HepG2 (cell line): ENCODE results near the gene CSNK2A1. TPM values are rescaled to one million over a fixed set of nuclear protein-coding genes. Genes with fewer than 3 reads are reported as not detected.

Experiments used
- HDAC6 ChIP-seq: fragments of 200-600 bp; sonication (generic); IDR thresholded peaks from 2 replicates; pipeline ENCODE4 v1.7.0; 2017; ENCODE audit warnings: mild to moderate bottlenecking, antibody characterized with exemption, low read length, low read depth
- MAFG ChIP-seq: sonication (generic); formaldehyde crosslinking; IDR thresholded peaks from 2 replicates; pipeline ENCODE4 v1.5.1; 2020; ENCODE audit warnings: mild to moderate bottlenecking, missing genetic modification reagents
- MATR3 ChIP-seq: sonication (generic); formaldehyde crosslinking; IDR thresholded peaks from 2 replicates; pipeline ENCODE4 v1.4.0; 2020; ENCODE audit warnings: missing genetic modification reagents
- RBM39 ChIP-seq: fragments of 200-400 bp; formaldehyde crosslinking; IDR thresholded peaks from one replicate; pipeline ENCODE4 v1.6.1; 2018; ENCODE audit warnings: antibody characterized with exemption, mild to moderate bottlenecking, low read depth, low read length; ENCODE audit not compliant: poor library complexity, severe bottlenecking
- TBX3 ChIP-seq: fragments of 450-650 bp; IDR thresholded peaks from 2 replicates; pipeline ENCODE4 v1.6.1; 2017; ENCODE audit warnings: antibody characterized with exemption, mild to moderate bottlenecking, inconsistent platforms, borderline replicate concordance
- ZNF17 ChIP-seq: sonication (generic); formaldehyde crosslinking; IDR thresholded peaks from 2 replicates; pipeline ENCODE4 v1.5.0; 2020; ENCODE audit warnings: mild to moderate bottlenecking, missing genetic modification reagents
- ZNF280D ChIP-seq: sonication (generic); formaldehyde crosslinking; IDR thresholded peaks from 2 replicates; pipeline ENCODE4 v1.5.1; 2020; ENCODE audit warnings: mild to moderate bottlenecking, missing genetic modification reagents
- ZNF576 ChIP-seq: sonication (generic); formaldehyde crosslinking; IDR thresholded peaks from 2 replicates; pipeline ENCODE4 v1.4.0; 2020; ENCODE audit warnings: mild to moderate bottlenecking, missing genetic modification reagents
- ZNF616 ChIP-seq: sonication (generic); formaldehyde crosslinking; IDR thresholded peaks from 2 replicates; pipeline ENCODE4 v1.5.0; 2020; ENCODE audit warnings: low read depth, mild to moderate bottlenecking, missing genetic modification reagents
- ZNF704 ChIP-seq: sonication (generic); formaldehyde crosslinking; IDR thresholded peaks from 2 replicates; pipeline ENCODE4 v1.8.1; 2023; ENCODE audit warnings: mild to moderate bottlenecking, inconsistent platforms, moderate library complexity, missing genetic modification reagents, borderline replicate concordance
- ZNF850 ChIP-seq: sonication (generic); formaldehyde crosslinking; conservative IDR thresholded peaks from 2 replicates; pipeline ENCODE4 v1.9.0; 2021; ENCODE audit warnings: mild to moderate bottlenecking, missing genetic modification reagents
- polyA plus RNA-seq, 8 experiments: library from polyadenylated mRNA; depleted of rRNA in 3 of 8; stranded (reverse) in 7 of 8; unstranded in 1 of 8; fragments of >200 nt; fragmentation: Illumina TruSeq in 4 of 8; extraction: Trizol in 4 of 8; gene quantifications; 2 replicates each; pipeline versions ENCODE4 v1.2.1 to v1.2.3, GENCODE V29; 2011 to 2016; ENCODE audit warnings: low read depth in 4 of 8, missing spikeins in 1 of 8, mixed read lengths in 1 of 8; ENCODE audit not compliant: insufficient read depth in 1 of 8
- total RNA-seq, 5 experiments: library from RNA; depleted of rRNA; stranded (reverse); fragments of >200 nt; fragmentation: Illumina TruSeq; extraction: Trizol; gene quantifications; 2 replicates each; pipeline ENCODE4 v1.2.3, GENCODE V29; 2016; ENCODE audit warnings: low read depth in 1 of 5
- TF ChIP-seq, protein P1 (sequence below): sonication (generic); formaldehyde crosslinking; IDR thresholded peaks from 2 replicates; pipeline ENCODE4 v1.4.0; 2020; ENCODE audit warnings: missing genetic modification reagents
- TF ChIP-seq, protein P2 (sequence below): sonication (generic); formaldehyde crosslinking; IDR thresholded peaks from 2 replicates; pipeline ENCODE4 v1.5.0; 2020; ENCODE audit warnings: mild to moderate bottlenecking, missing genetic modification reagents
- TF ChIP-seq, protein P3 (sequence below): sonication (generic); formaldehyde crosslinking; IDR thresholded peaks from 2 replicates; pipeline ENCODE4 v1.5.1; 2020; ENCODE audit warnings: mild to moderate bottlenecking, missing genetic modification reagents, borderline replicate concordance

The CSNK2A1 gene
- total and polyA plus RNA-seq, 2 of the 13 experiments (the other 11 are each of a cell fraction or from before 2014, with no cell fraction given) = 153 to 231 TPM

GRCh38 chr20:544153-544725 is 649 bp upstream of the CSNK2A1 start (continued):
- peak; percentile 79; the same call in 1 of the 2 replicates for TF ChIP-seq ZNF850 (CRISPR knock-in tag)
- TF ChIP-seq, protein P1, sequence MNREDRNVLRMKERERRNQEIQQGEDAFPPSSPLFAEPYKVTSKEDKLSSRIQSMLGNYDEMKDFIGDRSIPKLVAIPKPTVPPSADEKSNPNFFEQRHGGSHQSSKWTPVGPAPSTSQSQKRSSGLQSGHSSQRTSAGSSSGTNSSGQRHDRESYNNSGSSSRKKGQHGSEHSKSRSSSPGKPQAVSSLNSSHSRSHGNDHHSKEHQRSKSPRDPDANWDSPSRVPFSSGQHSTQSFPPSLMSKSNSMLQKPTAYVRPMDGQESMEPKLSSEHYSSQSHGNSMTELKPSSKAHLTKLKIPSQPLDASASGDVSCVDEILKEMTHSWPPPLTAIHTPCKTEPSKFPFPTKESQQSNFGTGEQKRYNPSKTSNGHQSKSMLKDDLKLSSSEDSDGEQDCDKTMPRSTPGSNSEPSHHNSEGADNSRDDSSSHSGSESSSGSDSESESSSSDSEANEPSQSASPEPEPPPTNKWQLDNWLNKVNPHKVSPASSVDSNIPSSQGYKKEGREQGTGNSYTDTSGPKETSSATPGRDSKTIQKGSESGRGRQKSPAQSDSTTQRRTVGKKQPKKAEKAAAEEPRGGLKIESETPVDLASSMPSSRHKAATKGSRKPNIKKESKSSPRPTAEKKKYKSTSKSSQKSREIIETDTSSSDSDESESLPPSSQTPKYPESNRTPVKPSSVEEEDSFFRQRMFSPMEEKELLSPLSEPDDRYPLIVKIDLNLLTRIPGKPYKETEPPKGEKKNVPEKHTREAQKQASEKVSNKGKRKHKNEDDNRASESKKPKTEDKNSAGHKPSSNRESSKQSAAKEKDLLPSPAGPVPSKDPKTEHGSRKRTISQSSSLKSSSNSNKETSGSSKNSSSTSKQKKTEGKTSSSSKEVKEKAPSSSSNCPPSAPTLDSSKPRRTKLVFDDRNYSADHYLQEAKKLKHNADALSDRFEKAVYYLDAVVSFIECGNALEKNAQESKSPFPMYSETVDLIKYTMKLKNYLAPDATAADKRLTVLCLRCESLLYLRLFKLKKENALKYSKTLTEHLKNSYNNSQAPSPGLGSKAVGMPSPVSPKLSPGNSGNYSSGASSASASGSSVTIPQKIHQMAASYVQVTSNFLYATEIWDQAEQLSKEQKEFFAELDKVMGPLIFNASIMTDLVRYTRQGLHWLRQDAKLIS (CRISPR knock-in tag) = 0 out of 2 replicates have a peak, but pooled peaks have one; percentile 15
- peak; percentile 17; the same call in 1 of the 2 replicates for TF ChIP-seq ZNF704 (CRISPR knock-in tag)
- TF ChIP-seq, protein P2, sequence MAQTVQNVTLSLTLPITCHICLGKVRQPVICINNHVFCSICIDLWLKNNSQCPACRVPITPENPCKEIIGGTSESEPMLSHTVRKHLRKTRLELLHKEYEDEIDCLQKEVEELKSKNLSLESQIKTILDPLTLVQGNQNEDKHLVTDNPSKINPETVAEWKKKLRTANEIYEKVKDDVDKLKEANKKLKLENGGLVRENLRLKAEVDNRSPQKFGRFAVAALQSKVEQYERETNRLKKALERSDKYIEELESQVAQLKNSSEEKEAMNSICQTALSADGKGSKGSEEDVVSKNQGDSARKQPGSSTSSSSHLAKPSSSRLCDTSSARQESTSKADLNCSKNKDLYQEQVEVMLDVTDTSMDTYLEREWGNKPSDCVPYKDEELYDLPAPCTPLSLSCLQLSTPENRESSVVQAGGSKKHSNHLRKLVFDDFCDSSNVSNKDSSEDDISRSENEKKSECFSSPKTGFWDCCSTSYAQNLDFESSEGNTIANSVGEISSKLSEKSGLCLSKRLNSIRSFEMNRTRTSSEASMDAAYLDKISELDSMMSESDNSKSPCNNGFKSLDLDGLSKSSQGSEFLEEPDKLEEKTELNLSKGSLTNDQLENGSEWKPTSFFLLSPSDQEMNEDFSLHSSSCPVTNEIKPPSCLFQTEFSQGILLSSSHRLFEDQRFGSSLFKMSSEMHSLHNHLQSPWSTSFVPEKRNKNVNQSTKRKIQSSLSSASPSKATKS (CRISPR knock-in tag) = no peak
- no peak for TF ChIP-seq ZNF280D (CRISPR knock-in tag)
- no peak; the same call in 1 of the 2 replicates for TF ChIP-seq ZNF576 (CRISPR knock-in tag)
- TF ChIP-seq MAFG (CRISPR knock-in tag) = no peak
- TF ChIP-seq, protein P3, sequence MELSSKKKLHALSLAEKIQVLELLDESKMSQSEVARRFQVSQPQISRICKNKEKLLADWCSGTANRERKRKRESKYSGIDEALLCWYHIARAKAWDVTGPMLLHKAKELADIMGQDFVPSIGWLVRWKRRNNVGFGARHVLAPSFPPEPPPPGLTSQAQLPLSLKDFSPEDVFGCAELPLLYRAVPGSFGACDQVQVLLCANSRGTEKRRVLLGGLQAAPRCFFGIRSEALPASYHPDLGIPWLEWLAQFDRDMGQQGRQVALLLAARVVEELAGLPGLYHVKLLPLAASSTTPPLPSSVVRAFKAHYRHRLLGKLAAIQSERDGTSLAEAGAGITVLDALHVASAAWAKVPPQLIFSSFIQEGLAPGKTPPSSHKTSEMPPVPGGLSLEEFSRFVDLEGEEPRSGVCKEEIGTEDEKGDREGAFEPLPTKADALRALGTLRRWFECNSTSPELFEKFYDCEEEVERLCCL (CRISPR knock-in tag) = no peak
- TF ChIP-seq ZNF17 (CRISPR knock-in tag) = peak; percentile 24; the same call in 1 of the 2 replicates
- no peak for TF ChIP-seq HDAC6
- TF ChIP-seq TBX3 = no peak
- 0 out of 2 replicates have a peak, but pooled peaks have one; percentile 40 for TF ChIP-seq ZNF616 (CRISPR knock-in tag)
- TF ChIP-seq MATR3 = no peak
- no peak for TF ChIP-seq RBM39
